MM.1S (cell line): ENCODE data around the gene NBAS.

Source experiments
- EZH2phosphoT487 ChIP-seq: fragments of 300-600 bp; sonication (generic); IDR thresholded peaks from 2 replicates; pipeline ENCODE4 v1.6.1; 2018; ENCODE audit warnings: antibody characterized with exemption, low read length
- TF ChIP-seq, protein P1 (sequence below): fragments of 300-600 bp; sonication (generic); IDR thresholded peaks from 2 replicates; pipeline ENCODE4 v1.5.1; 2016; ENCODE audit warnings: antibody characterized with exemption, low read length, mixed read lengths

- TF ChIP-seq, protein P1, sequence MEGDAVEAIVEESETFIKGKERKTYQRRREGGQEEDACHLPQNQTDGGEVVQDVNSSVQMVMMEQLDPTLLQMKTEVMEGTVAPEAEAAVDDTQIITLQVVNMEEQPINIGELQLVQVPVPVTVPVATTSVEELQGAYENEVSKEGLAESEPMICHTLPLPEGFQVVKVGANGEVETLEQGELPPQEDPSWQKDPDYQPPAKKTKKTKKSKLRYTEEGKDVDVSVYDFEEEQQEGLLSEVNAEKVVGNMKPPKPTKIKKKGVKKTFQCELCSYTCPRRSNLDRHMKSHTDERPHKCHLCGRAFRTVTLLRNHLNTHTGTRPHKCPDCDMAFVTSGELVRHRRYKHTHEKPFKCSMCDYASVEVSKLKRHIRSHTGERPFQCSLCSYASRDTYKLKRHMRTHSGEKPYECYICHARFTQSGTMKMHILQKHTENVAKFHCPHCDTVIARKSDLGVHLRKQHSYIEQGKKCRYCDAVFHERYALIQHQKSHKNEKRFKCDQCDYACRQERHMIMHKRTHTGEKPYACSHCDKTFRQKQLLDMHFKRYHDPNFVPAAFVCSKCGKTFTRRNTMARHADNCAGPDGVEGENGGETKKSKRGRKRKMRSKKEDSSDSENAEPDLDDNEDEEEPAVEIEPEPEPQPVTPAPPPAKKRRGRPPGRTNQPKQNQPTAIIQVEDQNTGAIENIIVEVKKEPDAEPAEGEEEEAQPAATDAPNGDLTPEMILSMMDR = no peak
- no peak for TF ChIP-seq EZH2phosphoT487
Observed at GRCh38 chr2:15412309-15412708, 148.8 kb downstream of the NBAS start.
